ENCODE results near the gene OOEP.

- no peak for TF ChIP-seq CTCF (IDR thresholded peaks at IDR 0.05; ENCODE audit: low read depth, low read length, poor library complexity, severe bottlenecking)
- TF ChIP-seq EZH2phosphoT487 (IDR thresholded peaks at IDR 0.05; ENCODE audit: borderline replicate concordance, low read length), result no peak
These were observed 1.8 kb downstream of the OOEP start for GRCh38 chr6:73367761-73368355.
